Measurements from ENCODE around the gene ADAM22.

The ADAM22 gene

GRCh38 chr7:88147949-88148348 is 213.9 kb downstream of the ADAM22 start:
- Histone ChIP-seq H3K4me1 (ENCODE audit: control insufficient read depth, insufficient read depth, low read length) (no peaks in the 10 kb centered on the region), H3K9me3 (ENCODE audit: control insufficient read depth, insufficient read depth, low read depth, low read length) (no peaks in the 10 kb centered on the region), H3K36me3 (ENCODE audit: control insufficient read depth in 2 of 2, insufficient read depth in 1 of 2, low read length in 2 of 2) (no peaks in the 10 kb centered on the region), H3K4me3 (ENCODE audit: low read depth, low read length) (no peak overlapping the region), H3K27ac (ENCODE audit: extremely low read depth, low read depth, low read length) (no peak overlapping the region)
- TF ChIP-seq ZNF37A (tag by site-specific recombination; IDR thresholded peaks at IDR 0.05) (no peak), ZNF791 (tag by site-specific recombination; IDR thresholded peaks at IDR 0.05) (no peak), ZNF548 (tag by site-specific recombination; IDR thresholded peaks at IDR 0.05) (no peak), ZNF169 (tag by site-specific recombination; IDR thresholded peaks at IDR 0.05) (no peak), ZNF184 (tag by site-specific recombination; IDR thresholded peaks at IDR 0.05) (no peak), ZNF501 (tag by site-specific recombination; IDR thresholded peaks at IDR 0.05) (no peak)
- TF ChIP-seq, protein P1, sequence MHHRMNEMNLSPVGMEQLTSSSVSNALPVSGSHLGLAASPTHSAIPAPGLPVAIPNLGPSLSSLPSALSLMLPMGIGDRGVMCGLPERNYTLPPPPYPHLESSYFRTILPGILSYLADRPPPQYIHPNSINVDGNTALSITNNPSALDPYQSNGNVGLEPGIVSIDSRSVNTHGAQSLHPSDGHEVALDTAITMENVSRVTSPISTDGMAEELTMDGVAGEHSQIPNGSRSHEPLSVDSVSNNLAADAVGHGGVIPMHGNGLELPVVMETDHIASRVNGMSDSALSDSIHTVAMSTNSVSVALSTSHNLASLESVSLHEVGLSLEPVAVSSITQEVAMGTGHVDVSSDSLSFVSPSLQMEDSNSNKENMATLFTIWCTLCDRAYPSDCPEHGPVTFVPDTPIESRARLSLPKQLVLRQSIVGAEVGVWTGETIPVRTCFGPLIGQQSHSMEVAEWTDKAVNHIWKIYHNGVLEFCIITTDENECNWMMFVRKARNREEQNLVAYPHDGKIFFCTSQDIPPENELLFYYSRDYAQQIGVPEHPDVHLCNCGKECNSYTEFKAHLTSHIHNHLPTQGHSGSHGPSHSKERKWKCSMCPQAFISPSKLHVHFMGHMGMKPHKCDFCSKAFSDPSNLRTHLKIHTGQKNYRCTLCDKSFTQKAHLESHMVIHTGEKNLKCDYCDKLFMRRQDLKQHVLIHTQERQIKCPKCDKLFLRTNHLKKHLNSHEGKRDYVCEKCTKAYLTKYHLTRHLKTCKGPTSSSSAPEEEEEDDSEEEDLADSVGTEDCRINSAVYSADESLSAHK (tag by site-specific recombination; IDR thresholded peaks at IDR 0.05): no peak
- TF ChIP-seq, protein P2, sequence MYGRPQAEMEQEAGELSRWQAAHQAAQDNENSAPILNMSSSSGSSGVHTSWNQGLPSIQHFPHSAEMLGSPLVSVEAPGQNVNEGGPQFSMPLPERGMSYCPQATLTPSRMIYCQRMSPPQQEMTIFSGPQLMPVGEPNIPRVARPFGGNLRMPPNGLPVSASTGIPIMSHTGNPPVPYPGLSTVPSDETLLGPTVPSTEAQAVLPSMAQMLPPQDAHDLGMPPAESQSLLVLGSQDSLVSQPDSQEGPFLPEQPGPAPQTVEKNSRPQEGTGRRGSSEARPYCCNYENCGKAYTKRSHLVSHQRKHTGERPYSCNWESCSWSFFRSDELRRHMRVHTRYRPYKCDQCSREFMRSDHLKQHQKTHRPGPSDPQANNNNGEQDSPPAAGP (tag by site-specific recombination; IDR thresholded peaks at IDR 0.05): no peak
- CTCF ChIA-PET: interaction anchor here (2.2 kb wide), 1 partner anchor 22 kb away, joined by 10 read pairs; no protein-coding TSS in a partner anchor
- POLR2A ChIA-PET: no interaction called here

DNA sequence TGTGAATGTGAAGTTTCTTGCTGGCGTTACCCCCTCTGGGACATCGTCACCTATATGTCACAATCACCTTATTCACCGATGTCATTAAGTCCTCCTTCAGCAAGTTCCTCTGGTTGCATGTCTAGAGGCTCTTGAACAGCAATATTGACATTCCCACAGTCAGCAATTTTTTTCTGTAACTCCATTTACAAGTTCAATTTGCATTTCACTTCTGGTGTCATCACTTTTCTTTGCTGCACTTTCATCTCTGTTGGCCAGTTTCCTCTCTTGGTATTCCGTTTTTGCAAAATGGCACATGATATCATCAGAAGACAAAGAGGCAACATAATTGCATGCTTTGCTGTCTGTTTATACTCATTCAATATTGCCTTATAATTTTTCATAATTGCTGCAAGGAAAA is 216.0 kb downstream of the ADAM22 start:
- CTCF ChIA-PET: interaction anchor here (2.2 kb wide), 1 partner anchor 20 kb away, joined by 10 read pairs; no protein-coding TSS in a partner anchor

More for the DNA sequence above, 216.0 kb downstream of the ADAM22 start:
- no peaks in the 10 kb centered on the region for H3K36me3 ChIP-seq (ENCODE audit: control insufficient read depth in 2 of 2, insufficient read depth in 1 of 2, low read length in 2 of 2)
- no peak overlapping the region for H3K4me3 ChIP-seq (ENCODE audit: low read depth, low read length)
- H3K27ac ChIP-seq (ENCODE audit: extremely low read depth, low read depth, low read length): no peak overlapping the region
- no peaks in the 10 kb centered on the region for H3K4me1 ChIP-seq (ENCODE audit: control insufficient read depth, insufficient read depth, low read length)
- no peaks in the 10 kb centered on the region for H3K9me3 ChIP-seq (ENCODE audit: control insufficient read depth, insufficient read depth, low read depth, low read length)
- POLR2A ChIA-PET: no interaction called here
- TF ChIP-seq ZNF580 (tag by site-specific recombination; IDR thresholded peaks at IDR 0.05) (no peak), ZNF2 (tag by site-specific recombination; IDR thresholded peaks at IDR 0.05) (no peak), ZNF544 (tag by site-specific recombination; IDR thresholded peaks at IDR 0.05) (no peak), ATF2 (tag by site-specific recombination; IDR thresholded peaks at IDR 0.05; ENCODE audit: low read depth) (no peak), SP7 (tag by site-specific recombination; IDR thresholded peaks at IDR 0.05) (no peak), ZNF354C (tag by site-specific recombination; IDR thresholded peaks at IDR 0.05; ENCODE audit: borderline replicate concordance, low read depth) (no peak), REPIN1 (tag by site-specific recombination; IDR thresholded peaks at IDR 0.05; ENCODE audit: low read depth) (no peak), ZNF223 (tag by site-specific recombination; IDR thresholded peaks at IDR 0.05) (no peak), KLF10 (tag by site-specific recombination; IDR thresholded peaks at IDR 0.05) (no peak), ZNF677 (tag by site-specific recombination; IDR thresholded peaks at IDR 0.05) (no peak), ZNF19 (tag by site-specific recombination; IDR thresholded peaks at IDR 0.05; ENCODE audit: low read depth) (no peak), SETDB1 (IDR thresholded peaks at IDR 0.05; ENCODE audit: insufficient read length, low read length) (no peak), ZBTB20 (tag by site-specific recombination; IDR thresholded peaks at IDR 0.05) (no peak), ZNF239 (tag by site-specific recombination; IDR thresholded peaks at IDR 0.05) (no peak)
- TF ChIP-seq, protein P3, sequence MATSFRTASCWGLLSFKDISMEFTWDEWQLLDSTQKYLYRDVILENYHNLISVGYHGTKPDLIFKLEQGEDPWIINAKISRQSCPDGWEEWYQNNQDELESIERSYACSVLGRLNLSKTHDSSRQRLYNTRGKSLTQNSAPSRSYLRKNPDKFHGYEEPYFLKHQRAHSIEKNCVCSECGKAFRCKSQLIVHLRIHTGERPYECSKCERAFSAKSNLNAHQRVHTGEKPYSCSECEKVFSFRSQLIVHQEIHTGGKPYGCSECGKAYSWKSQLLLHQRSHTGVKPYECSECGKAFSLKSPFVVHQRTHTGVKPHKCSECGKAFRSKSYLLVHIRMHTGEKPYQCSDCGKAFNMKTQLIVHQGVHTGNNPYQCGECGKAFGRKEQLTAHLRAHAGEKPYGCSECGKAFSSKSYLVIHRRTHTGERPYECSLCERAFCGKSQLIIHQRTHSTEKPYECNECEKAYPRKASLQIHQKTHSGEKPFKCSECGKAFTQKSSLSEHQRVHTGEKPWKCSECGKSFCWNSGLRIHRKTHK (tag by site-specific recombination; IDR thresholded peaks at IDR 0.05): no peak

Measured in HEK293 (cell line).